SW 1271 (cell line): ENCODE measurements around the gene CDR2L.
"Not testable (repeated sequence)": the region's sequence is repeated elsewhere in the genome, so short reads cannot be mapped to it uniquely, and the experiment has no call there.

ENCODE experiments used
- DNase-seq, 2 experiments: peaks; one replicate each; lab custom pipeline; 2025; lab: John Stamatoyannopoulos, UW

CDR2L gene

DNA sequence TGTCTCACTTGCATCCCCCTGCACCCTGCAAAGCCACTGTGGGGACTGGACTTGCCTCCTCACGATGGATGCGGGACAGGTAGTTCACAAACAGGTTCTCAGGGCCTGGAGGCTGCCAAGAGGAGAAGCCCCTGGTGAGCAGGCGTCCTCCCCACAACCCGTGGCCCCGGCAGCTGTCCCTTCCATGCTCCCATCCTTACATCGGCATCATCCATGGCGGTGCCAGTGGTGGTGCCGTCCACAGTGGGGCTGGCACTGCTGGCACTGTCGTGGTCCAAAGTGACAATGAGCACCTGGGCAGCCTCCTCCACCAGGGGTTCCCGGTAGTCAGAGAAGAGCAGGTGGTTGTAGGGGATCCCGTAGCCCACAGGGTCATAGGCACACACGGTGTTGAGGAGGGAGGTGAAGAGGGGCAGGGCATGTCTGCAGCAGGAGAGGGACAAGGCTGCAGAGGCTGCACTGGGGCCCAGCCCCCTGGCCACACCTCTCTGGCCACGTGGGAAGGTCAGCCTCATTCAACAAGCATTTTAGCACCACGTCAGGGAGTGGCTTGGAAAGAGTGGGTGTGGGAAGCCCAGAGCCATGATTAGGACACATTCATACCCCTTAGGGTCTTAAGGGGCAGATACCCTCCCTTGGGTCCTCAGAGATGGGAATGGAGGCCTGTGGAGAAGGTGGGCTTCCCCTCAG is 27.5 kb upstream of the CDR2L start:
- DNase-seq, result no peak

DNA sequence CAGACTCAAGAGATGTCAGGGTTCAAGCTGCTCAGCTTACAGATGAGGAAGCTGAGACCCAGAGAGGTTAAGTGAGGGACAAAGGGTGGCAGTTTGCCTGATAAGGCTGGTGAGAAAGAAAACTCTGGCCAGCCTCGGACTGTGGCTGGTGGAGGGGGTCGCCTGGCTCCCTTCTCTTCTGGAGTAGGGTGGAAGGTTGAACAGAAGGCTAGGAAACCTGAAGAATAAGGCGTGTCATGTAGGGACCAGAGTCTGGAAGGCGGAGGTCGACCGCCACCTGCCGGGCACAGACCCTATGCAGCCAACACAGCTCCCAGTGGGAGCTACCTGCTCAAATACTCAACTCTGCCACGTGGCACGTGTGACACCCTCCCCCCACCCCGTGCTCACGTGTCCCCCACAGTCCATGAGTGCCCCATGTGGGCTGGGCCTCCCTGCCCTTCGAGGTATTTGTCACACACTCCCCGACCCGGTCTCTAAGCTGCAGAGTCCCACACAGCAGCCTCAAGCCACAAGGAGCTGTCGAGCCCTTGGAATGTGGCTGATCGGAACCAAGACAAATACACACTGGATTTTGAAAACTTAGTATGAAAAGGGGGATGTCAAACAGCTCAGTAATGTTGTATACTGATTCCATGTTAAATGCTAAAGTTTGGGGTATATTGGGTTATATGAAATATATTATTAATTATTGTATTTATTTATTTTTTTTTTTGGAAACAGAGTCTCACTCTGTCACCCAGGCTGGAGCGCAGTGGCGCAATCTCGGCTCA is 26.7 kb upstream of the CDR2L start:
- no peak for DNase-seq

DNA sequence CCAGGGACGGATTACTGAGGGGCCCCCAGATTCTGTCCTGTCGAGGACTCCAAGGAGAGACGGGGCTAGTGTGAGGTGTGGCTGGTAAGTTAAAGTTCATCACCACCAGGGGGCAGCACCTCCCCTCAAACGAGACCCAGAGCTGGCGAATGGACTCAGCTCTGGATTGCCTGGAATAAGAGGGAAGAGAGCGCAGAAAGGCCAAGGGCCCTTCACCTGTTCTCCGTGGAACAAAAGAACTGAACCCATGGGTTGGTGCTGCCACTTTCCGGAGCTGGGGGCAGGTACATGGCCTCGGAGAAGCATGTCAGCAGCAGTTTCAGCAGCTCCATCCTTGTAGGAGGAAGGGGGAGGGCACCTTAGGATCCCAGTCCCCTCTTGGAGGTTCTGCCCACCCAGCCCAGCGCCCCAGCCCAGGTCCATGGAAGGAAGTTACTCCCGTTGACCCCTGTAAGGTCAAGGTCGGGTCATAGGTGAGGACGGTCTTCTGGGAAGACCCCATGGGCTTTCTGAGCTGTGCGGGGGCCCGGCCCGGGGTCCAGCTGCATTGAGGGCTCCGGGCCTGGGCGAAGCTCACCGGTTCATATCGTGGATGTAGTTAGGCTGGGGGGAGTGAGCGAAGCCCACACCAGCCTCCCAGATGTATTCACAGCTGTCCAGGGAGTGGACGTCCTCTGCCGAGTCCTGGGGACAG is 25.6 kb upstream of the CDR2L start:
- peak; percentile 51 to 65 for DNase-seq

DNA sequence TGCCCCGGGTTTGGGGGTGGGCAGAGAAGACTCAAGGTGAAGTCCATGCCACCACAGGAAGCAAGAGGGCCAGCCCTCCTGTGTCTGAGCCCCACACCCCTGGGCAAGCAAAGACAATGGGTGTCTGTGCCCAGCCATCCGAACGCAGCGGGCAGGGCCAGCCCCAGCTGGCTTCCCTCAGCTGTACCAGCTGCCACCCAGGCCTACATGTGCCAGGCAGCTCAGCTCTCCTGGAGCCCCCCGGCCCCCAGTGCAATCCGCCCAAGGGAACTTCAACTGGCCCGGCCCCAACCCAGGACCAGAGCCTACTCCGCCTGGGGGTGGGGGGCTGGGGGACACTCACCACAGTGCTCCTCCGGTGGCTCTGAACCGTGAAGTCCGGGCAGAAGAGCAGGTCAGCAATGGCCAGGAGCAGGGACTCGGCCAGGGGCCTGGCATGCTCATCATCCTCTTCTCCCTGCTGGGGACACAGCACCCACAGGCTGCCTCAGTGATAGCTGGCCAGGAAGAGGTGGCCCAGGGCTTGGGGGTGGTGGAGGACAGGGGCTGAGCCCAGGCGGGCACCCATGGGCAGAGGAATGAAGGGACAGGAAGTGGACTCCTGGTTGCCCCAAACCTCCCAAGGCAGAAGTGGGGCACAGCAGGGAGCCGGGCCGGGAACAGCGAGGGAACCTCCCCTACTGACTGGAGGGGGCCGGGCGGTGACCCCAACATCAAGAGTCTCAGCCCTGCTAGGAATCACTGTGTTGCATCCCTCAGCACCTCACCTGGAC is 24.6 kb upstream of the CDR2L start:
- DNase-seq, result no peak

DNA sequence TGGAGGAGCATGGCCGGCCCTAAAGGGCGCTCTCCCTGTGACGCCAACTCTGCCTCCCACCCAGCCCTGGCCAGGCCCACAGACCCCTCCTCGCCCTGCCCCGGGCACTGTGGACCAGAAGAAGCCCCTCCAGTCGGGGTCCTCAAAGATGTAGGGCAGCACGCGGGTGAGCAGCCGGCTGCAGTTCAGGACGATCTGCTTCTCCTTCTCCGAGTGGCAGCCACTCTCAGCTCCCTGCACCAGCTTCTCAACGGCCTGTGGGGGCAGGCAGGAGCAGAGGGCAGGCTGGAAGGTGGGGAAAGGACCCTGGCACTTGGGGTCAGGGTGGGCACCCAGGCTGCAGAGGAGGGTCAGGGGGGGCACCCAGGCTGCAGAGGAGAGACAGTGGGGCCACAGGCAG is 23.8 kb upstream of the CDR2L start:
- no peak for DNase-seq

DNA sequence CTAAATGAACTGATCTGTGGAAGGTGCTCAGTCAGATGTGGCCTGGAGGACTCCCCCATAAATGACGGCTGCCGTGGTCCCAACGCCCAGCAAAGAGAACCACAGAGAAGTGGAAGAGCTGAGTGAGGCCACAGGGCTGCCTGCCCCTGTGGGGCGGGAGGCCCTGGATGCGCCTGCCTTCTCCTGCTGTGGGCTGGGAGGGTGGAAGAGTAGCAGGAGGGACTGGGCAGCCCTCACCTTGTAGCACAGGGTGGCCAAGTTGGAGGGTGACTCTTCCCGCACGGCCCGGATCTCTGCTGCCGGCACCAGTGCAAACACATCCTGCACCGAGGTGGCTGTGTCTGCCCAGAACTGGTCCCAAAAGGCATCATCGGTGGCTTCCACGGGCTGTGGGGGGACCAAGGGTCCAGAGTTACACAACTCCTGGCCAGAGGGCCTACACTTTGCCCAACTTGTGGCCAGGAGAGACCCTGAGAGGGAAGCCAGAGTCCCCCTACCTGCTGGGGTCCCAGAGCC is 23.1 kb upstream of the CDR2L start:
- no peak for DNase-seq

DNA sequence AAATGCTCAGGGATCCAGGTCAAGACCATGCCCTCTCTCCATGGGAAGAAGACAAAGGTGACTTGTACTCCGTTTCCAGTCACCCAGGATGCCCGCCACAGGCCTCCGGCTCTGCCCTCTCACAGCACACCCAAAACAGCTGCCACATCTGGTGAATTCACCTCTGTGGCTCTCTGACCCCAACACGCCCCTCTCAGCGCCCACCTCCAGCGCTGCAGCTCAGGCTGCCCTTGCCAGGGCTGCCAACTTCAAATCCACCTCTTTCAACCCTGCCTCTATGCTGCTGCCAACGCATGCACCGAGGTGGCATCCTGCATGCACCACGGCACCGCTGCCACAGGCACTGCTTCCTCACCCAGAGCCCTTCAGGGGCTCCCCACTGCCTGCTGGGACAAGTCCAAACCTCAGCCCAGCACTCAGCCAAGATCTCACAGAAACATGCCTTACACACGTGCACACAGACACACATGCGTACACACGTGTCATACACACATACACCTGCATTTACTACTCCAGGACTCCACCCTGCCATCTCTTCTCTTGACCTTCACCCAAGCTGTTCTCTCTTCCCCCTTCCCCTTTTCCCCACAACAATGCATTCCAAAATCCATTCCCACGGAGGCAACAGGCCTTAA is 22.3 kb upstream of the CDR2L start:
- DNase-seq, result no peak

DNA sequence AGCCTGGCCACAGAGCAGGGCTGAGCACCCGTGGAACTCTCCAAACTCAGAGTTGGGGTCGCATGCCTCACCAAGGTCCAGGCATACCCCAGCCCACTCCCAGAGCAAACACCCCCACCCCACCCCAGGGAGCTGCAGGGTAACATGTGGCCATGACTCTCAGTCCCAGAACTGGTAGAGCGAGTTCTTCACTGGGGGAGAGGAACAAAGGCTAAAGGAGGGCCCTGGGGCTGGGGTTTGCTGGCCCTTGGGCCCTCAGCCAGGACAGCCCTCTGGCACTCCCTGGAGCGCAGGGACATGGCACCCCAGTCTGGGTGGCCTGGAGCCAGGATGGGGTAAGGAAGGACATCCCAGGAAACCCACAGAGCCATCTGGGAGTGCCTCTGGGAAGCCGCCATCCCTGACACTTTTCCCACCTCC is 19.1 kb upstream of the CDR2L start:
- DNase-seq, result no peak

DNA sequence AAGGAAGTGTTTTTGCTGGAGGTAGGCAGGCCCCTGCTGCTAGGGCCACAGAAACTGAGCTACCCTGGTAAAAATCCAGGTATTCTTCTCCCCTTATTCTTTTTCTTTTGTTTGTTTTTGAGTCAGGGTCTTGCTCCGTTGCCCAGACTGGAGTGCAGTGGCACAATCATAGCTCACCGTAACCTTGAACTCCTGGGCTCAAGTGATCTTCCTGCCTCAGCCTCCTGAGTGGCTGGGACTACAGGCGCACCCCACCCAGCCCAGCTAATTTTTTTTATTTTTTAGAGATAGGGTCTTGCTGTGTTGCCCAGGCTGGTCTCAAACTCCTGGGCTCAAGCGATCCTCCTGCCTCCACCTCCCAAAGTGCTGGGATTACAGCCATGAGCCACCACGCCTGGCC is 17.9 kb upstream of the CDR2L start:
- DNase-seq, result not testable (repeated sequence)

DNA sequence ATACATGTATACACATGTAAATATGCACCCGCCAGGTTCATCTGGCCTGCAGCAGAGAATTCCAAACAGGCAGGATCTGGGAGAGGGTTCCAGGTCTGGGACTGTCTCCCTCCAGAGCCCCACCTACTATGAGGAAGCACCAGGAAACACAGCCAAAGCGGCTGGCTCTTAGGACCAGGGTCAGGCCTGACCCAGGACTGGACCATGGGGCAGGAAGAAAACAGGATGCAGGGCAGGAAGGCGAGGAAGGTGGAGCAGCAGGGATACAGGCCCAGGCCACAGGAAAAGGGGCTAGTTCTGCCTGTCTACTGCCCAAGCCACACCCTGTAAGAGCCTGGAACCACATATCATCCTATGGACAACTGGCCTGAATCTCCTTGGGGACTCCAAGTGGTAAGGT is 17.0 kb upstream of the CDR2L start:
- DNase-seq, result no peak

DNA sequence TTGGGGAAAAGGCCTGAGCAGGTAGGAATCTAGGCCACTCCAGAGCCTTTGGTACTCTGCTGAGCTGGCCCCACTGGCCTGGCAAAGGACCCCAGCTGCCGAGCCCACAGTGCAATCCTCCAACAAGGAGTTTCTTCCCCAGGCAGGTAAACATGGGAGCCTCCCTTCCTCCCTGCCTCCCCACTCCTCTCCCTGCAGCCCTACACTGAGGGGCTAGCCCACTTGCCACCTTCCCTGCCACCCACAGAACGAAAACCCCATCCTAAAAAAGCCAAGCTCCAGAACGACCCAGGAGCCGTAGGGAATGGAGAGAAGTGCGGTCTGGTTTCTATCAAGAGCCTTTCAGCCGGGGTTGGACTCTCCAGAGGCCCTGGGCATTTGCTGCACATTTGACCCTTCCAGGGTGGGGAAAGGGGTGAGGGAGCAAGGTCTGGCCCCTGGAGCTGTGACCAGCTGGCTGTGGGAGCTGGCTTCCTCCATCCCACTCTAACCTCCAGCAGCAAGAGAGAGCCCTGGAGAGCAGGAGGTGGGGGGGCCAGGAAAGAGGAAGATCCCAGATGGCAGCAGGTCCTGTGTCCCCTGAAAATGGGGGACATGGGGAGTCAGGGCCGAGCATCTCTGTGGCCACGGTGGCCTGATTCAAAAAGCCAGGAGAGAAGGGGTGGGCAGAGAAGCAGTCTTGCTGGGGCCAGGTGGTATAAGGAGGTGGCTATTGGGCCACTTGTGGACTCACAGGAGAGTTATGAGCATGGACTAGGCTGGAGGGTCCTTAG is 16.2 kb upstream of the CDR2L start:
- no peak for DNase-seq

DNA sequence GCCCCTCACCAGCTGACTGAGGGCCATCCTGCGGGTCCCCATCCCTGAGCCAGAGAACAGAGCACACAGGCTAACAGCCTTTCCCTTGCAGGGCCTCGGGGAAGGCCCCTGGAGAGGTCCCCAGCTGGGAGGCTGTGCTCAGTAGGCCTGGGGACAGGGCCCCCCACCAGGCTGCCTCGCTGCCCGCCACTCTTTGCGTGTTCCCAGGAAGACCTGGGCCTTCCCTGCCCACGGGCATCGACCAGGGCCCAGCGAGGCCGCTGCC is 15.7 kb upstream of the CDR2L start:
- no peak for DNase-seq

DNA sequence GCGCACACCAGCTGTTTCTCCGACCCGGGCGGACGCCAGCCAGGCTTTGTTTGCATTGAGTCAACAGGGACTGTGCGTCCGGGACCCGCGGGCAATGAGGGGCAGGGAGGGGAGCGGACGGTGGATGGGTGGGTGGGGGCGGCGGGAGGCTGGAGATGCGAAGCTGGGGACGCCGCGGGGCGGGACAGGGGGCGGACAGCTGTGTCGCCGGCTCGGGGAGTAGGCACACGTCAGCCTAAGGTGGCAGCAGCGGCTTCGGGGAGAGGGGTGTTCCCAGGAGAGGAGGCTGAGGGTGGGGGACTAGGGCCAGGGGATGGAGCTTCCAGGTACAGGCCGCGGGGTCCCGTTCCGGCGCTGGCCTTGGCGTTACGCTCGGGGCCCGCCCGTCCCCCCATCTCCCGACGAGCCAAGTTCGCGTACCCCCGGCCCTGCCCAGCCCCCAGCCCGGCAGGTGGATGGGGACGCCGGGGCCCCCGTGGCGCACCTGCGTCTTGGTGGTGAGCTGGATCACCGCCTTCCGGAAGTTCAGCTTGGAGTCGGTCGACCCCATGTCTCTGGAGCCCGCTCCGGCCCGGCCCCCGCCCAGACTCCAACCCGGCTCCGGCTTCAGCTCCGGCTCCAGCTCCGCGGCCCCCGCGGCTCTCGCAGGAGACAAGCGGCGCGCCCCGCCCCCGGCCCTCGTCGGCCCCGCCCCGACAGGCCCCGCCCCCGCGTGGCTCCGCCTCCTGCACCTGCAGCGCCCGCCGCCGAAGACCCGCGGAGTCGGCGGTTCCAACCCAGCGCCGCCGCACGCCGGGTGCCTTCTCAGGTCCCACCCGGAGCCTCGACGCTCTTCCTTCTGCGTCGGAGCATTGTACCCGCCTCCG is 15.1 kb upstream of the CDR2L start, which contains the start of gene HID1:
Gene HID1 (minus strand): TSS at position 653 of the 866 bp plus-strand sequence. CDS start 103 bp downstream, at position 550.
- DNase-seq, result no peak

DNA sequence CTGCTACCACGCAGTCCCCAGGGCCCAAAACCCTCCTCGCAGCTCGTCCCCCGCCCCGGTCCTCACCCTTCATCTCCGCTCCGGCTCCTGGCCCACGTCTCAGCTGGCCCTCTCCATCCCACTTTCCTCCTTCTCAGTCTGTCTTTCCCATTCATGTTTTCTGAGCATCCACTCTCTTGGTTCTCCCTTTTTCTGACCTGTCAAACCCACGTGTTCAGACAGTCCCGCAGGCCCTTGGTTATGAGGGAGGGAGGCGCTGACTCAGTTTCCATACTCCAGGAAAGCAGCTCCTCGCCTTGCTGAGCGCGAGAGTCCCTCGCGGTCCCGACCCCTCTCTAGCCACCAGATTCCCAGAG is 14.5 kb upstream of the CDR2L start:
- no peak for DNase-seq

DNA sequence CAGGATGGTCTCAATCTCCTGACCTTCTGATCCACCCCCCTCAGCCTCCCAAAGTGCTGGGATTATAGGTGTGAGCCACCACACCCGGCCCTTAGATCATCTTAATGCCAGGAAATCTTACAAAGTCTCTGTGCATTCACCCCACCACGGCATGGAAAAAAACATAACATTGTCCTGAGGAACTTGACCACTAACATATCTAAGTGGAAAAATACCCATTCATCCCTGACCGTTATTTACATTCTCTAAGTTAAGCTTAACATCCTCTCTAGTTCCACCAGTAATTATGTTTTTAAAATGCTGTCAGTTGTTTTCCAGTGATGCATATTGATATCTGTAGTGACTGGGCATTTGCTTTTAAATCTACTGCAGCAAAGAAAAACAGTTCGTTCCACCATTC is 11.5 kb upstream of the CDR2L start:
- no peak for DNase-seq

DNA sequence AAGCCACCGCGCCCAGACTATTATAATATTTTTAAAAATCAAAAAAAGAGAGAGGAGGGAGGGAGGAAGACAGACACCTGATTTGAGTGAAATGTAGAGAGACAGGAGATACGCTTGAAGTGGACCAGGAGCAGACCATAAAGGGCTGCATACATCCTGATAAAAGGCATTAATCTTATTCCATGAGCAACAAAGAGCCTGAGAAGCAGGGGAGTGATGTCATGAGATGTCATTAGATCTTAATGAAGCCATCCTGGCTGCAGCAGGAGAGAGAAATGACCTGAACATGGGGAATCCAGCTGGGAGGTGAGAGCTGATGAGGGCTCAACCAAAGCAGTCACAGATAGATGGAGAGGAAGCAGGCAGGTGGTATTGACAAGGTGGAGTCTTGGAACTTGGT is 9.6 kb upstream of the CDR2L start:
- DNase-seq, result no peak

DNA sequence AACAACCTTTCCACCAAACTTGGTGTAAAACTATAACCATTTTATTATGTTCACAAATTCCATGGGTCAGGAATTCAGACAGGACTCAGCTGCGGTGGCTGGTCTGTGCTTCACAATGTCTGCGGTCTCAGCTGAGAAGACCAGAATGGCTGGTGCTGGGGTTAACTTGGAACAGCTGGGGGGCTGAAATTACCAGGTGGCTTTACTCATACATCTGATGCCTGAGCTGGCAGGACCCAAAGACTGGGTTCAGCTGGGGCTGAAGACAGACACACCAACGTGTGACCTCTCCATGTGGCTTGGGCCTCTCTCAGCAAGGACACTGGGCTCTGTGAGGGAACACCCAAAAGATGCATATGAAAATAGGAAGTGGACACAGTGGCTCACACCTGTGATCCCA is 9.2 kb upstream of the CDR2L start:
- DNase-seq, result no peak

DNA sequence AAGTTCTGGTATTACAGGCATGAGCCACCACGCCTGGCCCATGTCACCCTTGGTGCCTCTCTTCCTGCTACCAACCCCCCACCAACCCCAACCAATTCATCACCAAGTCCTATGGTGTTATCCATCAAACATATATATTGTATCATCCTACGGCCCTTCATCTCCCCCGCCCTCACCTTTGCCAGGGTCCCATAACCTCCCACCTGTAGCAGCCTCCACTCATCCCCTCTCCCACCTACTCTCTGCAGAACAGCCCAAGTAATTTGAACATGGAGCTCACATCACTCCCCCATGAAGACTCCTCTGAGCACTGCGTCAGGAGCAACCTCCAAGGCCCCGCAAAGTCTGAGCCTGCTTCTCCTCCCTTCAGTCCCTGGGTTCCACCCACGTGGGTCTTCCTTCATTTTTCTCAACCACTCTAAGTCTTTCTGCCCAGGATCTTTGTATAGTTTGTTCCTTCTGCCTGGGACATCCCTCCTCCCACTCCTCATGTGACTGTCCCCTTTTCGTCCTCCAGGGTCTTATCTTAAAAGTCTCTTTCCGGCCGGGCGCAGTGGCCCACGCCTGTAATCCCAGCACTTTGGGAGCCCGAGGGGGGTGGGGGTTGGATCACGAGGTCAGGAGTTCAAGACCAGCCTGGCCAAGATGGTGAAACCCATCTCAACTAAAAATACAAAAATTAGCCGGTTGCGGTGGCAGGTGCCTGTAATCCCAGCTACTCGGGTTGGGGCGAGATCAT is 7.9 kb upstream of the CDR2L start:
- DNase-seq, result no peak

DNA sequence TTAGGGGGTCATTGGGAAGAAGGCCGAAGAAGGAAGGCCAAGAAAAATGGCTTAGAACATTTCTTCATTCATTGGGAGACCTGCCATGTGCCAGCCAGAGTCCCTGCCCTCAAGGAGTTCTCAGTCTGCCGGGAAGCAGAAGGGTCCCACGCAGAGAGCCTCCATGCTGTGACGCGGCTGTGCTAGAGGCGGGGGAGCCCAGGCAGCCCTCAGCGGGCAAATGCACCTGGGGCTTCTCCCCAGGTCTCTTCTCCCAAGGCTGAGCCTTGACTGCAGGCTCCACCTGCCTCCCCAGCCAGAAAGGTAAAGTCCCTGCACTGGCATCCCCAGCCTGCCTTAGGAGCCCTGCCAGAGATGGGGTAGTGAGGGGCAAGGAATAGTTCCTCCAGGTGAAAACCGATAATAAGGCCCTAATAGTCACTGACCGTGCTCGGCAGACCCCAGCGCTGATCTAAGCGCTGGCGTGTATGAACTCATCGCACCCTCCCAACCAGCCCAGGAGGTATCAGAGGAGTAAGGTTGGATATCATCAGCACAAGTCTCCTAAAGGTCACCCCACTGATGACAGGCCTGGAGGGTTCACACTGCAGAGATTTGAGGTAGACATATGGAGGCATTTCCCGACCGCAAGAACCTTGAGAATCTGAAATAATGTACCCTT is 6.0 kb upstream of the CDR2L start:
- DNase-seq, result no peak
